ENCODE measurements around the gene PRELID3B.

PRELID3B gene

GRCh38 chr20:58996226-58996611 lies 46.4 kb downstream of the PRELID3B start:
- no peak for DNase-seq (ENCODE audit: low read depth in 2 of 3, low spot score in 2 of 3)

- no peak for DNase-seq (ENCODE audit: low read depth in 2 of 3, low spot score in 2 of 3)
Observed at GRCh38 chr20:58995461-58996225, 46.9 kb downstream of the PRELID3B start.

- DNase-seq (ENCODE audit: low read depth in 2 of 3, low spot score in 2 of 3) = no peak
Observed at GRCh38 chr20:58994390-58995159, 48.0 kb downstream of the PRELID3B start.

GRCh38 chr20:58993332-58994248 lies 49.0 kb downstream of the PRELID3B start:
- no peak for DNase-seq (ENCODE audit: low read depth in 2 of 3, low spot score in 2 of 3)

GRCh38 chr20:58992911-58993310 lies 49.7 kb downstream of the PRELID3B start:
- no peak for DNase-seq (ENCODE audit: low read depth in 2 of 3, low spot score in 2 of 3)

GRCh38 chr20:58991715-58992114 lies 50.9 kb downstream of the PRELID3B start:
- DNase-seq (ENCODE audit: low read depth in 2 of 3, low spot score in 2 of 3) = no peak

GRCh38 chr20:58990651-58991445 lies 51.7 kb downstream of the PRELID3B start:
- DNase-seq (ENCODE audit: low read depth in 2 of 3, low spot score in 2 of 3) = no peak

- no peak for DNase-seq (ENCODE audit: low read depth in 2 of 3, low spot score in 2 of 3)
Observed at GRCh38 chr20:58989196-58989595, 53.4 kb downstream of the PRELID3B start.

GRCh38 chr20:58988565-58988882 lies 54.1 kb downstream of the PRELID3B start:
- DNase-seq (ENCODE audit: low read depth in 2 of 3, low spot score in 2 of 3) = no peak

- DNase-seq (ENCODE audit: low read depth in 2 of 3, low spot score in 2 of 3) = no peak
Observed at GRCh38 chr20:58987790-58988564, 54.6 kb downstream of the PRELID3B start.

GRCh38 chr20:58986968-58987517 lies 55.5 kb downstream of the PRELID3B start:
- no peak for DNase-seq (ENCODE audit: low read depth in 2 of 3, low spot score in 2 of 3)

- no peak for DNase-seq (ENCODE audit: low read depth in 2 of 3, low spot score in 2 of 3)
Observed at GRCh38 chr20:58986286-58986967, 56.2 kb downstream of the PRELID3B start.

- DNase-seq (ENCODE audit: low read depth in 2 of 3, low spot score in 2 of 3) = no peak
Observed at GRCh38 chr20:58985656-58986055, 56.9 kb downstream of the PRELID3B start.

GRCh38 chr20:58984691-58985090 lies 57.9 kb downstream of the PRELID3B start:
- no peak for DNase-seq (ENCODE audit: low read depth in 2 of 3, low spot score in 2 of 3)
